HG02759 (cell line): ENCODE data around the gene AIG1.
"Not testable (repeated sequence)": the region's sequence is repeated elsewhere in the genome, so short reads cannot be mapped to it uniquely, and the experiment has no call there.

Experiments used
- ATAC-seq: cut with Tn5 transposase; IDR thresholded peaks from one replicate; pipeline ENCODE4 v1.9.1; 2021; ENCODE audit warnings: mild to moderate bottlenecking, moderate library complexity; ENCODE audit not compliant: unreplicated experiment

AIG1 gene

GRCh38 chr6:143223895-143224294 lies 163.2 kb downstream of the AIG1 start:
- no peak for ATAC-seq

GRCh38 chr6:143224516-143224915 lies 163.8 kb downstream of the AIG1 start:
- ATAC-seq: no peak

GRCh38 chr6:143225929-143226328 lies 165.2 kb downstream of the AIG1 start:
- no peak for ATAC-seq

- ATAC-seq: no peak
Measured at GRCh38 chr6:143227675-143228074, 167.0 kb downstream of the AIG1 start.

GRCh38 chr6:143229400-143229799 lies 168.7 kb downstream of the AIG1 start:
- ATAC-seq: no peak

GRCh38 chr6:143232849-143233248 lies 172.2 kb downstream of the AIG1 start:
- no peak for ATAC-seq

- no peak for ATAC-seq
Measured at GRCh38 chr6:143233554-143234285, 173.0 kb downstream of the AIG1 start.

- ATAC-seq: no peak
Measured at GRCh38 chr6:143234734-143235133, 174.0 kb downstream of the AIG1 start.

GRCh38 chr6:143236151-143236798 lies 175.6 kb downstream of the AIG1 start:
- no peak for ATAC-seq

GRCh38 chr6:143238306-143238705 lies 177.6 kb downstream of the AIG1 start:
- ATAC-seq: no peak

- no peak for ATAC-seq
Measured at GRCh38 chr6:143241111-143241510, 180.4 kb downstream of the AIG1 start.

- no peak for ATAC-seq
Measured at GRCh38 chr6:143241911-143242310, 181.2 kb downstream of the AIG1 start.

- ATAC-seq: no peak
Measured at GRCh38 chr6:143243786-143244185, 183.1 kb downstream of the AIG1 start.

GRCh38 chr6:143245656-143246055 lies 185.0 kb downstream of the AIG1 start:
- ATAC-seq: no peak

- not testable (repeated sequence) for ATAC-seq
Measured at GRCh38 chr6:143246166-143246775, 185.6 kb downstream of the AIG1 start.

GRCh38 chr6:143247586-143247985 lies 186.9 kb downstream of the AIG1 start:
- ATAC-seq: no peak

- ATAC-seq: no peak
Measured at GRCh38 chr6:143248359-143248758, 187.7 kb downstream of the AIG1 start.

GRCh38 chr6:143251288-143251687 lies 190.6 kb downstream of the AIG1 start:
- no peak for ATAC-seq

GRCh38 chr6:143252961-143253360 lies 192.3 kb downstream of the AIG1 start:
- ATAC-seq: no peak

- no peak for ATAC-seq
Measured at GRCh38 chr6:143253586-143253985, 192.9 kb downstream of the AIG1 start.

- ATAC-seq: no peak
Measured at GRCh38 chr6:143258945-143259344, 198.3 kb downstream of the AIG1 start.

GRCh38 chr6:143260857-143261256 lies 200.2 kb downstream of the AIG1 start:
- ATAC-seq: no peak
